Activated naive CD8-positive, alpha-beta T cell treated with anti-CD3 and anti-CD28 coated beads, Interleukin-2, amount 50 U/mL, for 24 hours (primary cell): ENCODE data around the gene SSTR3.

Experiments used
- ATAC-seq: fragments of 150-1000 bp; cut with Tn5 transposase; one replicate; pipeline ENCODE4 v1.10.0; 2021
- DNase-seq: peaks from one replicate; pipeline ENCODE4 v3.0.0; 2021
- H3K27ac Mint-ChIP-seq: one replicate; pipeline ENCODE4 v1.8.0; 2021; ENCODE audit warnings: mild to moderate bottlenecking, mixed read lengths
- H3K27me3 Mint-ChIP-seq: one replicate; pipeline ENCODE4 v1.8.0; 2021; ENCODE audit warnings: mixed read lengths
- H3K36me3 Mint-ChIP-seq: one replicate; pipeline ENCODE4 v1.8.0; 2021; ENCODE audit warnings: low read depth, mixed read lengths
- H3K4me1 Mint-ChIP-seq: one replicate; pipeline ENCODE4 v1.8.0; 2021; ENCODE audit warnings: mixed read lengths
- H3K4me3 Mint-ChIP-seq: one replicate; pipeline ENCODE4 v1.8.0; 2021; ENCODE audit warnings: mild to moderate bottlenecking, moderate library complexity, mixed read lengths
- H3K9me3 Mint-ChIP-seq: one replicate; pipeline ENCODE4 v1.8.0; 2021; ENCODE audit warnings: mixed read lengths

Gene SSTR3

DNA sequence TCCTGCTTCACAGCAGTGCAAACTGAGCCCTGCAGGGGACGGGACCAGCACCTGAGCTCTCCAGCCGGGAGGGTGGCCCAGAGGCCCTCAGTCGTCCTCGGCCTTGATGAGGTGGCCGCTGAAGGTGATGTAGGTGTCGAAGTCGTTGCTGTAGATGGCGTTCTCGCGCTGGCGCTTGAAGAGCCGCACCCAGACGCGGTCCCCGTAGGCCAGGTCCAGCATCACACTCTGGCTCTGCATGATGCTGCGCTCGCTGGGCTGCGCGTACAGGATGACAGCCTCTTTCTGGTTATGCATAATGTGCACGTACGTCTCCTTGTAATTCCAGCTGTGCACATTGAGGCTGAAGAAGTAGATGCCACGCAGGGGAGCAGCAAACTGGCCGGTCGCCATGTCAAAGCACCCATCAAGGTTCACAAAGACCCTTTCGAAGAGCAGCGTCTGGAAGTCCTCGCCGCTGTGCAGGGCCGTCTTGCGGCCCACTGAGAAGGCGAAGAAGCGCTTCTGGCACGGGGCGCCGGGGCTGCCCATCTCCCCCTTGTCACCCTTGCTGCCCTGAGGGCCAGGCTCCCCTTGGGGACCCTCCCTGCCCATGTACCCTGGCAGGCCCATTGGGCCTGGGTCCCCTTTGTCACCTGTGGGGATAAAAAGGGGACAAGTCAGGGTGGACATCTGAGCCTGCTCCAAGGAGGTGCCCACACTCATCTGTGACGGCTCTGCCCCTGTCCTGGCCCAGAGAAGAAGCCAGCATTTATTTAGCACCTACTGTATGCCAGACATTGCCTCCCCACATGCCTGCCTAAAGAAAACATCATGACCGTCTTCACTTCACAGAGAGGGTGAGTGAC, 30.0 kb downstream of the SSTR3 start:
- Mint-ChIP-seq H3K36me3 (no peaks in the 10 kb centered on the region), H3K4me3 (no peak overlapping the region), H3K4me1 (peaks cover 39% of the 10 kb centered on the region), H3K9me3 (no peaks in the 10 kb centered on the region), H3K27me3 (no peaks in the 10 kb centered on the region), H3K27ac (no peak overlapping the region)
- ATAC-seq (no peak), DNase-seq (no peak)

DNA sequence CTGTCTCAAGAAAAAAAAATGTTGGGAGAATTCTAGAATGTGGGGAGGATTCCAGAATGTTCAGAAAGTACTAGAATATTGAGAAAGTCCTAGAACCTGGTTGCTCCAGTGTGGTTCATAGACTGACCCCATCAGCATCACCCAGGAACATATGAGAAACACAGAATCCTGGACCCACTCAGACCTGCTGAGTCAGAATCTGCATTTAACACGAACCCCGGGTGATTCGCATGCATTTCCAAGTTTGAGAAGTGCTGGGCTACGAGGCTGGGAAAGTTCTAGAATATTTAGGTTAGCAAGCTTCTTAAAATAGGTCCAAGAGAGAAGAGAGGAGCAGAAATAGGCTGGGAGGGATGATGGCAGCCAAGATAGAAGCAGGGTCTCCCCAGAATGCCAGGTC, 30.6 kb downstream of the SSTR3 start:
- peak overlapping the region; percentile 35 for H3K27ac Mint-ChIP-seq

DNA sequence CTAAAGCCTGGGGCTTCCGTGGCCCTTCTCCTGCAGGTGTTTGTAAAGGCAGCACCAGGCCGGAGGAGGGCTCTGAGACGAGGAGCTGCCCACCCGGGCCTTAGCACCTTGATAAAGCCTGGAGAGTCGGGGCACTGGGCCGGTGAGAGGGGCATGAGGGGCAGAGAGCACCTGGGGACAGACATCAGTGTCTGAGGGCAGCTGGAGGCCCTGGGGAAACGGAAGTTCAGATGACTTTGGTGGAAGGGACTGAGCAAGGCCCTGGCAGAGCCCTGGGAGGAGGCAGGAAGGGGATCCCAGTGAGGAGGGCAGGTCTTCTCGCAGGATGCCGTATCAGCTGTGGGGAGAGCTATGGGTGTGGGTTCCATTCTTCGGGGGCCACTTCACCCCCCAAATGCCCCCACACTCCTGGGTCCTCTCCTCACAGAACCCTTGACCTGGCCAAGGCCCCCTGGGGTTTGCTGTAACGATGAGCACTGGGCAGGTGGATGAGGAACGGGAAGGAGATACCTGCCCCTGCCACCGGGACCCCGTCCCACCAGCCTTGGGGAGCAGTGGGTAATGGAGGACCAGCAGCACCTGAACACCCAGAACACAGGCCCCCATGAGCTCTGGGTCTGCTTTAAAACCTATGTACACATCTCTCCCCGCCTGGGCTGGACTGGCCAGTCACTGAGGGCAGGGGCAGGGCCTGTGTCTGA, 31.6 kb downstream of the SSTR3 start:
- H3K4me3 Mint-ChIP-seq, result no peak overlapping the region
- no peaks in the 10 kb centered on the region for H3K9me3 Mint-ChIP-seq
- ATAC-seq (no peak), DNase-seq (no peak)
- H3K27ac Mint-ChIP-seq, result no peak overlapping the region
- peaks cover 36% of the 10 kb centered on the region for H3K4me1 Mint-ChIP-seq
- no peaks in the 10 kb centered on the region for H3K36me3 Mint-ChIP-seq
- no peaks in the 10 kb centered on the region for H3K27me3 Mint-ChIP-seq

More for the DNA sequence above, 30.6 kb downstream of the SSTR3 start:
- no peak for DNase-seq
- no peaks in the 10 kb centered on the region for H3K9me3 Mint-ChIP-seq
- H3K36me3 Mint-ChIP-seq, result no peaks in the 10 kb centered on the region
- H3K4me1 Mint-ChIP-seq, result peaks cover 40% of the 10 kb centered on the region
- no peak overlapping the region for H3K4me3 Mint-ChIP-seq
- H3K27me3 Mint-ChIP-seq, result no peaks in the 10 kb centered on the region
- ATAC-seq, result no peak

DNA sequence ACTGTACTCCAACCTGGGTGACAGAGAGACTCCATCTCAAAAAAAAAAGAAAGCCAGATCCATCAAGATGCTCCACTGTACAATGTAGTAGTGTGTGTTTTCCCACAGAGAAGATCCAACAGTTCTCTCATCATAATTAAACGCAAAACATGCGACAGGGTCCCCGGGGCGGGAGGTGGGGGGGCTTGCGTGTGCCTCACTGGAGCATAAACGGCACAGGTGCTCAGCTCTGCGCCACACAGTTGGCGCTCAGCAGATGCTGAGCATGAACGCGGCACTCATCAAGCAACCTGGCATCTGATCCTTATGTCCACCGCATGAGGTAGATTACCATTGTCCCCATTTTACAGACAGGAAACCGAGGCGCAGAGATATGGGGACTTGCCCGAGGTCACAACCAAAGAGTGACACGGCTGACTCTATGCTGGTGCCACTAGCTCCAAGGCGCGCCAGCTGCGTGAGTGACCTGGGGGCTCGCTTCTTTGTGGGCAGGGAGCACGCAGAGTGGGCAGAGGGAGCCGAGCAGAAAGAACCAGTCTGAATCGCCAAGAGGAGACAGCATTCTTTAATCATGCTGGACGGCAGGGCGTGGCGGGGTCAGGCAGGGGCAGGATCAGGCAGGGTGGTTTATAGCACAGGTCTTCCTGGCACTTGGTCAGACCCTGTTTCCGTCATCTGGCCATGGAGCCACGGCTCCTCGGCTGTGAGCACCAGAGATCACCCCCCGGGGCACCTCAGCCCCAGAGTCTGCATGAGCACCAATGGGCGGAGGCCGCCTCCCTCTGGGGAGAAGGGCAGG, 32.5 kb downstream of the SSTR3 start:
- no peaks in the 10 kb centered on the region for H3K36me3 Mint-ChIP-seq
- H3K27me3 Mint-ChIP-seq, result no peaks in the 10 kb centered on the region
- no peak overlapping the region for H3K4me3 Mint-ChIP-seq
- no peak for DNase-seq
- H3K9me3 Mint-ChIP-seq, result no peaks in the 10 kb centered on the region
- ATAC-seq, result no peak
- no peak overlapping the region for H3K27ac Mint-ChIP-seq
- H3K4me1 Mint-ChIP-seq, result peaks cover 33% of the 10 kb centered on the region

DNA sequence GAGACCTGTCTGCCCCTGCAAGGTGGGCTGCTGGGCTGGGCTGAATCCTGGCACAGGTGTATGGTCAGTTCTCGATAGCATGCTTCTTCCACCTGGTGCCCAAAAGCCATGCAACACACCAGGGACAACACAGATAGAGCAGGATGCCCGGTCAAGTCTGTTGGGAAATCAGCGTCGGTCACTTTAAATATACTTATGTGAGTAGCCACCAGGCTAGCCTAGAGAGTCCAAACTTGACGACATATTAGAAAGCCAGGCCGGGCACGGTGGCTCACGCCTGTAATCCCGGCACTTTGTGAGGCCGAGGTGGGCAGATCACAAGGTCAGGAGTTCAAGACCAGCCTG, 33.2 kb downstream of the SSTR3 start:
- Mint-ChIP-seq H3K36me3 (no peaks in the 10 kb centered on the region), H3K27me3 (no peaks in the 10 kb centered on the region), H3K9me3 (no peaks in the 10 kb centered on the region), H3K27ac (no peak overlapping the region), H3K4me3 (no peak overlapping the region), H3K4me1 (peaks cover 29% of the 10 kb centered on the region)
- no peak for DNase-seq
- no peak for ATAC-seq

DNA sequence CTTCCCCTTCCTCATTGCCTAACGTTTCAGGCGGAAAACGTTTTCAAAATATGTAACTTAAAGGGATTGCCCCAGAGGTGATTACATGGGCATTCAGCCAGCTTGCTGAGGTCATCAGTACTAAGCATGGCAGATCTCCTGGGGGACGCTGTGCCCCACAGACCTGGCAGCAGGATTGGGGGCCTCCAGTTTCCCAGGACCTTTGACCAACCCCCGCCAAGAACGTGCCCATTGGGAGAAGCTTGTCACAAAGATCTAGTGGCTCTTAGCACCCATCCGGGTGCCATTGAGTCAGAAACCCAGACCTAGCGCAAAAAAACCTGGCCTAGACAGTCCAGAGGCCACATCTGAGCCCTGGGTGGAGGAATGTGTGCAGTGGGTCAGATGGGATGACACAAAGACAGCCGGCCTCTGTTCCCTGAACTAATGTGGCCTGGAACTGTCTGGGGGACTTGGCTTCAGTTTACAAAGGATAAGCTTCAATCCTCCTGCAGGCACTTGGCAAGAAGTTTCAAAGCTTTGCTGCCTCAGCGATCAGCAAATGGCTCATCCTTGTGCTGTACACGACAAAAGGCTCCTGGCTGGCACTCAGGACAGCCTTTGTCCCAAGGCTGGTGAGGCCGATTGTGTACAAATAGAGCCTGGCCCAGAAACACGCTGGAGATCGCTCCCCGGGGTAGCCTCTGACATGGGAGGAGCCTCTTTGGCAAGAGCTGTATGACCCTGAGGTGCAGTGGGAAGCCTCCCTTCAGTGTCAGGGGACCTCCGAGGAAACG, 33.7 kb downstream of the SSTR3 start:
- Mint-ChIP-seq H3K27me3 (no peaks in the 10 kb centered on the region), H3K4me3 (no peak overlapping the region), H3K4me1 (peaks cover 27% of the 10 kb centered on the region), H3K36me3 (no peaks in the 10 kb centered on the region), H3K27ac (no peak overlapping the region), H3K9me3 (no peaks in the 10 kb centered on the region)
- DNase-seq, result no peak
- no peak for ATAC-seq

DNA sequence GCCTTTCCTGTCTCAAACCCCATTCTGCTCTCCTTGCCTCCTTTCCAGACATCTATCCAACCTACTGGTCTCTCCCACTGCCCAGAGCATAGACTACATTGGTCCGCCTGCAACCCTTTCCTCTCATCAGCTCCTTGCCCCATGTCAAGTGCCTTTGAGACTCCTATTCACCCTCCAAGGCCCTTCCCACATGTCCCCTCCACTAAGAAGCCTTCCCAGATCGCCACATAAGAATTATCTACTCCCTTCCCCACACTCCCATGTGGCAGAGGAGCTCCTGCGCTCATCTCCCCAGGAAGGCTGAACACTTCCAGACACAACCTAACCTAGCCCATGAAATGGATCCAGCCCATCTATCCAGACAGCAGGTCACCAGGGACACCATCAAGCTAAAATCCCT, 34.5 kb downstream of the SSTR3 start:
- Mint-ChIP-seq H3K4me3 (no peak overlapping the region), H3K9me3 (no peaks in the 10 kb centered on the region), H3K27me3 (no peaks in the 10 kb centered on the region), H3K4me1 (peaks cover 23% of the 10 kb centered on the region), H3K36me3 (no peaks in the 10 kb centered on the region), H3K27ac (peak overlapping the region; percentile 53)
- DNase-seq (no peak), ATAC-seq (no peak)

DNA sequence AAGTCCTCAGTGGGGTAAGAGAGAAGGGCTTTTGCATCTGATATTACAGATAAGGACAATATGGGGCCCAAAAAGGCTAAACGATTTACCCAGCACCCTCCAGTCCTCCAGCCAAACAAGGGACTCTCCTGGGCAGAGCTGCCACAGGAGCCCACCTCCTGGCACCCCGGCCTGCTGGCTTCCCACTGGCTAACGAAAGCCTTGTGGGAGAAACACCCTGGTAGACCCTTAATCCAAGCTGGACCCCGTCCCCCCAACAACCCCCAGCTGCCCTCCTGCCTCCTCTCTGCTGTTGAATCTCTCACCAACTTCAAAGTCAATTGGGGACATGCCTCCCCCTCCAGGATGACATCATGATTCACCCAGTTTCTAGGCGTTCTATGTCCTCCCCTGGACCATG, 35.1 kb downstream of the SSTR3 start:
- DNase-seq (no peak), ATAC-seq (no peak)
- Mint-ChIP-seq H3K27me3 (no peaks in the 10 kb centered on the region), H3K27ac (peak overlapping the region; percentile 53), H3K4me3 (no peak overlapping the region), H3K36me3 (no peaks in the 10 kb centered on the region), H3K4me1 (peaks cover 21% of the 10 kb centered on the region), H3K9me3 (no peaks in the 10 kb centered on the region)

DNA sequence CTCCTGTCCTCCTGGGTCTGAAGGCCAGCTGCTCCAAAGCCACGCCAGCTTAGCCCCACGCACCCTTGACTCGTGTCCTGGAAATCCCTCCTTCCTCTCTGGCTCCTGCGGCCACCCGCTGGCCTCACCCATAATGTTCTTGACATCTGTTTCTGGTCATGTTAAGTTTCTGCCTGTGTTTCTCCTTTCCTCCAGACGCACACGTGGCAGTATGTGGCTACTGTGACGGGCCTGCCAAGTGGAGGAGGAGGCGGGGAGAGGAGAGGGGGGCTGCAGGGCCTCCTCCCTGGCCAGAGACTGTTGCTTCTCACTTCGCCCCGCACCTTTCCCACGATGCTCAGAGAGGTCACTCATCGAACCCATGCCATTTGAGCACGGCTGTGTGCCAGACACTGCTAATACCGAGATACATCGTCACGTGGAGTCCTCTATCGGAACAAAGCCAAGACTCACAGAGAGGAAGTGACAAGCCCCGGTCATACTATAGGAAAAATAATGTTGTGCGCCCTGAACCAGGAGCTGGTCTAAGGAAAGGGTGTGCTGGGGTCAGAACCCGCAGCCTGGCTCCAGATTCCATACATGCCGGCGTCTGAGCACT, 35.7 kb downstream of the SSTR3 start:
- DNase-seq (no peak), ATAC-seq (peak; percentile 59)
- Mint-ChIP-seq H3K4me3 (no peak overlapping the region), H3K4me1 (peaks cover 19% of the 10 kb centered on the region), H3K27me3 (no peaks in the 10 kb centered on the region), H3K27ac (peak overlapping the region; percentile 82), H3K36me3 (no peaks in the 10 kb centered on the region), H3K9me3 (no peaks in the 10 kb centered on the region)

DNA sequence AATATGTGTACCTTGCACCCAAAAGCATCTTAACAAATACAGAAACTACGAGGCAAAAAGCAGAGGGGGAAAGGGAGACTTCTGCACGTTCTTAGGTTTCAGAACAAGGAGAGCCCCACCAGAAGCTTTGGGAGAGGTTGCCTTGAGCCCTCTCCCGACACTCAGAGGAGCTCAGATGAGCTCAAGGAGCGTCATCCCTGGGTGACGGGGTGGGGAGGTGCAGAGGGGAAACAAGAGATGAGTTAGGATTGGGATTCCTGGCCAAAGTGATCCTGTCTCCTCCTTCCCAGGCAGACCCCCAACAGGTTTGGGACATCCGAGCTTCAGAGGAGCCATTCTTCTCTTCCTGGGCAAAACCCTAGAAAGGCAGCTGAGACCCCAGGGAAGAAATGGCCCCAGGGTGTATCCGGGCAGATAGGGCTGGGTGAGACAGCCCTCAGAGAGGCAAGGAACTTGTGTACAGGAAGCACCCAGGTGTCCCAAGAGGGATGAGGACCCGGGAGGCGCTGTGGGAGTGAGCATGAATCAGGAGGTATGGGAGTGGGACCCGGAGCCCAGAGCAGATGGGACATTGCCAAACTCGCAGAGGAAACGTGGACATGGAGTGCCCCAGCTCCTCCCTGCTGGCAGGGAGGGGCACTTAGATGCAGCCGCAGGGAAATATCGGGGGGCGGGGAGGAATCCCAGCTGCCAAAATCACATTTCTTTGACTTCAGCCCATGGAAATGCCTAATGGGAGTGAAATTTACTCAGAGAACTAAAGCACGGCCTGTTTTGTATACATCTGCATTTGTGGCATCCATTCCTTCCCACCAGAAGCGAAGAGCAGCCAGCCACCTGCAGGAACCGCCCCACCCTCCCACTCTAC, 36.6 kb downstream of the SSTR3 start:
- no peak for DNase-seq
- Mint-ChIP-seq H3K4me1 (peaks cover 22% of the 10 kb centered on the region), H3K4me3 (no peak overlapping the region), H3K9me3 (no peaks in the 10 kb centered on the region), H3K27me3 (no peaks in the 10 kb centered on the region), H3K27ac (no peak overlapping the region), H3K36me3 (no peaks in the 10 kb centered on the region)
- no peak for ATAC-seq

DNA sequence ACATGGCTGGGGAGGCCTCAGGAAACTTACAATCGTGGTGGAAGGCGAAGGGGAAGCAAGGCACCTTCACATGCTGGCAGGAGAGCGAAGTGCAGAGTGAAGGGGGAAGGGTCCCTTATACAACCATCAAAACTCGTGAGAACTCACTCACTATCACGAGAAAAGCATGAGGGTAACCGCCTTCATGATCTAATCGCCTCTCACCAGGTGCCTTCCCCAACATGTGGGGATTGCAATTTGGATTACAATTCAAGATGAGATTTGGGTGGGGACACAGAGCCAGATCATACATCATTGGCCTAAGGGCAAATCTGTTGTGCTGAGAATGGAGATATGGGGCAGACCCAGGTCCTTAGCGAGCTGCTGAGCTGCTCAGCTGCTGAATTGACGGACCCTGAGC, 37.3 kb downstream of the SSTR3 start:
- no peak overlapping the region for H3K27ac Mint-ChIP-seq
- peaks cover 24% of the 10 kb centered on the region for H3K4me1 Mint-ChIP-seq
- H3K9me3 Mint-ChIP-seq, result no peaks in the 10 kb centered on the region
- no peaks in the 10 kb centered on the region for H3K27me3 Mint-ChIP-seq
- no peaks in the 10 kb centered on the region for H3K36me3 Mint-ChIP-seq
- DNase-seq (no peak), ATAC-seq (no peak)
- no peak overlapping the region for H3K4me3 Mint-ChIP-seq

DNA sequence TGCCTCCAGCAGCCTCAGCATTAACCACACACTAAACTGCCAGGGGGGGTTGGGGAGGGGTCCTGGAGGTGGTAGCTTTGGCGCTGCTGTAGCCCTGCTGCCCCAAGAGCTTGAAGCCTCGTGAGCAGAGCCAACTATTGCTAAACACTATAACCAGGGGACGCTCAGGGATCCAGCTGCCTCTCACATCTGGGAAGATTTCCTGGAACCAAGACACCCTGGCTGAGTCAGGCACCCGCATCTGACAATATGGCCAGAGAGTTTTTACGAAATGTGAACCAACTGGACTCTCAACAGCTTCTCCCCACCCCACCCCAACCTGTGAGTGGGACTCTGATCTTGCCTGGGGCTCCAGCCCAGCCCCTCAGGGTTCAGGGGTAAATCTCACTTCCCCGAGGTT, 38.6 kb downstream of the SSTR3 start:
- H3K36me3 Mint-ChIP-seq, result no peaks in the 10 kb centered on the region
- DNase-seq (no peak), ATAC-seq (no peak)
- no peaks in the 10 kb centered on the region for H3K27me3 Mint-ChIP-seq
- no peak overlapping the region for H3K27ac Mint-ChIP-seq
- no peak overlapping the region for H3K4me3 Mint-ChIP-seq
- H3K4me1 Mint-ChIP-seq, result peaks cover 37% of the 10 kb centered on the region
- H3K9me3 Mint-ChIP-seq, result no peaks in the 10 kb centered on the region
